ENCODE measurements around the gene POP5. TPM values are rescaled to one million over a fixed set of nuclear protein-coding genes. Genes with fewer than 3 reads are reported as not detected.

POP5 gene
- total and polyA plus RNA-seq, 9 donors, result 13.6 to 39.4 (median 25.7) TPM

DNA sequence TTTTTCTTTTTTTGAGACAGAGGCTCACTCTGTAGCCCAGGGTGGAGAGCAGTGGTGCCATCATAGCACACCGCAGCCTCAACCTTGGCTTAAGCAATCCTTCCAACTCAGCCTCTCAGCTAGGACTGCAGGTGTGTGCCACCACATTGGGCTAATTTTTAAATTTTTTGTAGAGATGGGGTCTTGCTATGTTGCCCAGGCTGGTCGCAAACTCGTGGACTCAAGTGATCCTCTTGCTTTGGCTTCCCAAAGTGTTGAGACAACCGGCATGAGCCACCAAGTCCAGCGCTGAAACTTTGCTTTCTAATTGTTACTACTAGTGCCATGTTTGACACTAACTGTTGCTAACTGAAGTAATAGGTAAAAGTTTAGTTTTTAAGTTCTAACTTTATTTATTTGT is 39.0 kb downstream of the POP5 start:
- TF ChIP-seq POLR2A (IDR thresholded peaks at IDR 0.05) (no peak), EP300 (IDR thresholded peaks at IDR 0.05) (no peak)
- TF ChIP-seq, protein P1, sequence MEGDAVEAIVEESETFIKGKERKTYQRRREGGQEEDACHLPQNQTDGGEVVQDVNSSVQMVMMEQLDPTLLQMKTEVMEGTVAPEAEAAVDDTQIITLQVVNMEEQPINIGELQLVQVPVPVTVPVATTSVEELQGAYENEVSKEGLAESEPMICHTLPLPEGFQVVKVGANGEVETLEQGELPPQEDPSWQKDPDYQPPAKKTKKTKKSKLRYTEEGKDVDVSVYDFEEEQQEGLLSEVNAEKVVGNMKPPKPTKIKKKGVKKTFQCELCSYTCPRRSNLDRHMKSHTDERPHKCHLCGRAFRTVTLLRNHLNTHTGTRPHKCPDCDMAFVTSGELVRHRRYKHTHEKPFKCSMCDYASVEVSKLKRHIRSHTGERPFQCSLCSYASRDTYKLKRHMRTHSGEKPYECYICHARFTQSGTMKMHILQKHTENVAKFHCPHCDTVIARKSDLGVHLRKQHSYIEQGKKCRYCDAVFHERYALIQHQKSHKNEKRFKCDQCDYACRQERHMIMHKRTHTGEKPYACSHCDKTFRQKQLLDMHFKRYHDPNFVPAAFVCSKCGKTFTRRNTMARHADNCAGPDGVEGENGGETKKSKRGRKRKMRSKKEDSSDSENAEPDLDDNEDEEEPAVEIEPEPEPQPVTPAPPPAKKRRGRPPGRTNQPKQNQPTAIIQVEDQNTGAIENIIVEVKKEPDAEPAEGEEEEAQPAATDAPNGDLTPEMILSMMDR (IDR thresholded peaks at IDR 0.05), result no peak
- no peaks in the 10 kb centered on the region for H3K36me3 ChIP-seq
- H3K4me1 ChIP-seq (ENCODE audit: insufficient read depth), result peaks cover 30% of the 10 kb centered on the region
- no peak for DNase-seq
- H3K9me3 ChIP-seq, result no peaks in the 10 kb centered on the region
- intact Hi-C loops (cut with DNase I), result no loop called here
- no peak overlapping the region for H3K27ac ChIP-seq
- H3K27me3 ChIP-seq, result no peaks in the 10 kb centered on the region
- WGBS, 3 donors, result 96 to 98% (median 96%) methylated on average over 5 of the region's 5 CpGs
- no peak overlapping the region for H3K4me3 ChIP-seq

DNA sequence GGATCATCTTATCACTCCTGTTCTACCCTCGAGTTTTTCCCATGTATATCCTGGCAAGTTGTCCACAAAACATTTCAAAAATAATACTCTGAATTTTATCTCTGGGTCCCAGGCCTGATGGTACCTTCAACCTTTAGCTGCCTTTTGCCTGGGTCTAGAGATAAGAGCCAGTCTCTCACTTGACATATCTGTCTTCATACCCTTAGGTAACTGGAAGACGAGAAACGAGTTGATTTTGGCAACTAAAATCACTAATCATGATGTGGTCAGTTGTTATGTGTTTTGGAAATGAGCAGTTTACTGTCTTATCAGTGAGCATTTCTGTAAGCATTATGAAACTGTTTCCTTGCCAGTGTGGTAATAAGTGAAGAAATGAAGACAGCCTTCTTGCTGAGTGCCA is 40.8 kb downstream of the POP5 start:
- Histone ChIP-seq H3K4me1 (ENCODE audit: insufficient read depth) (peaks cover 37% of the 10 kb centered on the region), H3K36me3 (no peaks in the 10 kb centered on the region), H3K27me3 (no peaks in the 10 kb centered on the region), H3K9me3 (no peaks in the 10 kb centered on the region), H3K27ac (peak overlapping the region in 1 of 2 donors; percentile 29), H3K4me3 (no peak overlapping the region)
- 1 to 3% (median 1%) methylated on average over 3 of the region's 3 CpGs for WGBS, 3 donors
- intact Hi-C loops (cut with DNase I), result no loop called here
- TF ChIP-seq, protein P1 (IDR thresholded peaks at IDR 0.05), result no peak
- peak; percentile 27 for TF ChIP-seq EP300 (IDR thresholded peaks at IDR 0.05)
- TF ChIP-seq POLR2A (IDR thresholded peaks at IDR 0.05), result no peak
- no peak for DNase-seq

DNA sequence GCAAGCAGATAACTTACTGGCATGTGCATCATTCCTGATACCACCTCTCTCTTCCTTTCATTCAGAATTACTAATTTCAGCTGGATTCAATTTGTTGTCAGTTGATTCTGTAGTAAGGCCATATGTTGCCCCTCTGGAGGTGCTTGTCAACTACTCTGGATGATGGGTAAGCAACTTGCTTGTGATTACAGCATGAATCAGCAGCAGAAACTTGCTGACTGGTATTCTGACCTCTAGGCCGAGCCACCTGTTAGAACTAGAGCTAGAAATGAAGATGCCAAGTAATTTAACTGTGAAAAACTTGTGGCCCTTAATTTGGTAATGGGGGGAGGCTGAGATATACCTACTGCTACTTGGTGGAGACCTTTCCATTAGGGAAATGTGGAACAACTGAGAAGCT is 41.9 kb downstream of the POP5 start:
- intact Hi-C loops (cut with DNase I), result no loop called here
- no peak for DNase-seq
- Histone ChIP-seq H3K4me1 (ENCODE audit: insufficient read depth) (peaks cover 37% of the 10 kb centered on the region), H3K9me3 (no peaks in the 10 kb centered on the region), H3K4me3 (no peak overlapping the region), H3K27ac (peak overlapping the region in 1 of 2 donors; percentile 36), H3K36me3 (no peaks in the 10 kb centered on the region), H3K27me3 (no peaks in the 10 kb centered on the region)
- no peak for TF ChIP-seq EP300 (IDR thresholded peaks at IDR 0.05)
- no peak for TF ChIP-seq POLR2A (IDR thresholded peaks at IDR 0.05)
- TF ChIP-seq, protein P1 (IDR thresholded peaks at IDR 0.05), result no peak
- 56 to 73% (median 65%) methylated on average over 1 of the region's 1 CpG for WGBS, 3 donors

DNA sequence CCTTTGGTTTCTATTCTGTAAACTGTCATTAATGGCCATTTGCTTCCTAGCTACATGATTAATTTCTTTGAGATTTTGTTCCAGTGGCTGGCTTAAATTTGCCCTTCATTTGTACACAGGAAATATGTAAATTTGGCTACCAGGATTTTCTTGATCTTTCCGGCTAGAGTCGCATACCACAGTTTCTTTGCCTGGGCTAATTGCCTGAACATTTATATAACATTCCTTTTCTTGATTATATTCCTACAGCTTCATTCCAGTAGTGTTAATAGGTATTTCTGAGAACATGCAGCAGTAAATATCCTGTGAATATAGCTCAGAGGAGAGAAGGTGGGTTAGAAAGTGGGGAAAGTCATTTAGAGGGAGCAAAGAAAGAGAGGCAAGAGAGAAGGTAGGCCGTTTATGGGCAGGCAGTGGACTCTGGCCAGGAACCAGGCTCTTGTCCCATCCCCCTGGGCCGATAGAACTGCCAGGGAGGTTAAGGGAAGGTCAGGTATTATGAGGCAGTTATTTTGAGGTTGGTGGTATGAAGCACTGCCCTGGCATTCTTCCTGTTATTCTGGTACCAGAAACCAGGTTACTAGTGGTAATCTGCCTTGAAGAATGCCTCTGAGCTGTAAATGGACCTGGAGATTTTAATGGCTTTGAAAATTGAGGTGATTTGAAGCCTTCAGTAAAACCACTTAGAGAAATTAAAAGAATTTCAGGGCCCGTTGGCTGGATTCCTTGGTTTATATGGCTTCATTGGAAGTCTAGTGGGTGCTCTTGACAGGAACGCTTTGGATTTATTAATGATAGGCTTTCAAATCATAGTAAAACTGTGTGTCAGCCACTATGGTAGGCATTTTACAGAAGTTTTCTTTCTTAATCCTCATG is 42.7 kb downstream of the POP5 start:
- no peaks in the 10 kb centered on the region for H3K36me3 ChIP-seq
- H3K27me3 ChIP-seq, result no peaks in the 10 kb centered on the region
- peaks cover 34% of the 10 kb centered on the region for H3K4me1 ChIP-seq (ENCODE audit: insufficient read depth)
- no peaks in the 10 kb centered on the region for H3K9me3 ChIP-seq
- H3K4me3 ChIP-seq, result no peak overlapping the region
- peak in 3 of 5 donors; percentile 33 to 61 (median 44) for DNase-seq
- peak overlapping the region in 1 of 2 donors; percentile 36 for H3K27ac ChIP-seq
- TF ChIP-seq, protein P1 (IDR thresholded peaks at IDR 0.05), result no peak
- TF ChIP-seq POLR2A (IDR thresholded peaks at IDR 0.05), result no peak
- no peak for TF ChIP-seq EP300 (IDR thresholded peaks at IDR 0.05)
- WGBS, 3 donors, result 13 to 17% (median 14%) methylated on average over 6 of the region's 6 CpGs
- intact Hi-C loops (cut with DNase I), result no loop called here

All from ovary (tissue), 9 donors.